AG09309 (cell line): ENCODE measurements around the gene NACA2.

Source experiments
- DNase-seq: peaks from one replicate; pipeline ENCODE4 v3.0.0-alpha.2; 2010; ENCODE audit warnings: low read depth
- H3K4me3 ChIP-seq: 2 replicates; pipeline ENCODE4 v1.5.1; 2011; ENCODE audit warnings: mild to moderate bottlenecking, low read depth, low read length, moderate library complexity; ENCODE audit not compliant: control insufficient read depth
- TF ChIP-seq, protein P1 (sequence below): IDR thresholded peaks from 2 replicates; pipeline ENCODE4 v1.5.1; 2011; ENCODE audit warnings: mild to moderate bottlenecking, low read depth, low read length, inconsistent platforms; ENCODE audit not compliant: insufficient read depth, control insufficient read depth; ENCODE audit errors: missing control alignments

The NACA2 gene

DNA sequence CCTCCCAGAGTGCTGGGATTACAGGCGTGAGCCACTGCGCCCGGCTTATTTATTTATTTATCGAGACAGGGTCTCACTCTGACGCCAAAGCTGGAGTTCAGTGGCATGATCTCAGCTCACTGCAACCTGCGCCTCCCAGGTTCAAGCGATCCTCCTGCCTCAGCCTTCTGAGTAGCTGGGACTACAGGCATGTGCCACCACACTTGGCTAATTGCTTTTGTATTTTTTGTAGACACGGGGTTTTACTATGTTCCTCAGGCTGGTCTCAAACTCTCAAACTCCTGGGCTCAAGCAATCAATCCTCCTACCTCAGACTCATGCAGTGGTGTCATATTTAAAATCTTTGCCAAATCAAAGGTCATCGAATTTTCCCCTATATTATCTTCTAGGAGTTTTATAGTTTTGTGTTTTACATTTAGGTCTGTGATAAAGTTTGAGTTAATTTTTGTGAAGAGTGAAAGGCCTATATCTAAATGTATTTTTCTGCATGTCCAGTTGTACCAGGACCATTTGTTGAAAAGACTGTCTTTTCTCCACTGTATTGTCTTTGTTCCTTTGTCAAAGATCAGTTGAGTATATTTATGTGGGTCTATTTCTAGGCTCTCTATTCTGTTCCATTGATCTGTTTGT is 47.1 kb downstream of the NACA2 start:
- TF ChIP-seq, protein P1, sequence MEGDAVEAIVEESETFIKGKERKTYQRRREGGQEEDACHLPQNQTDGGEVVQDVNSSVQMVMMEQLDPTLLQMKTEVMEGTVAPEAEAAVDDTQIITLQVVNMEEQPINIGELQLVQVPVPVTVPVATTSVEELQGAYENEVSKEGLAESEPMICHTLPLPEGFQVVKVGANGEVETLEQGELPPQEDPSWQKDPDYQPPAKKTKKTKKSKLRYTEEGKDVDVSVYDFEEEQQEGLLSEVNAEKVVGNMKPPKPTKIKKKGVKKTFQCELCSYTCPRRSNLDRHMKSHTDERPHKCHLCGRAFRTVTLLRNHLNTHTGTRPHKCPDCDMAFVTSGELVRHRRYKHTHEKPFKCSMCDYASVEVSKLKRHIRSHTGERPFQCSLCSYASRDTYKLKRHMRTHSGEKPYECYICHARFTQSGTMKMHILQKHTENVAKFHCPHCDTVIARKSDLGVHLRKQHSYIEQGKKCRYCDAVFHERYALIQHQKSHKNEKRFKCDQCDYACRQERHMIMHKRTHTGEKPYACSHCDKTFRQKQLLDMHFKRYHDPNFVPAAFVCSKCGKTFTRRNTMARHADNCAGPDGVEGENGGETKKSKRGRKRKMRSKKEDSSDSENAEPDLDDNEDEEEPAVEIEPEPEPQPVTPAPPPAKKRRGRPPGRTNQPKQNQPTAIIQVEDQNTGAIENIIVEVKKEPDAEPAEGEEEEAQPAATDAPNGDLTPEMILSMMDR = no peak
- DNase-seq = no peak
- H3K4me3 ChIP-seq = no peak overlapping the region

DNA sequence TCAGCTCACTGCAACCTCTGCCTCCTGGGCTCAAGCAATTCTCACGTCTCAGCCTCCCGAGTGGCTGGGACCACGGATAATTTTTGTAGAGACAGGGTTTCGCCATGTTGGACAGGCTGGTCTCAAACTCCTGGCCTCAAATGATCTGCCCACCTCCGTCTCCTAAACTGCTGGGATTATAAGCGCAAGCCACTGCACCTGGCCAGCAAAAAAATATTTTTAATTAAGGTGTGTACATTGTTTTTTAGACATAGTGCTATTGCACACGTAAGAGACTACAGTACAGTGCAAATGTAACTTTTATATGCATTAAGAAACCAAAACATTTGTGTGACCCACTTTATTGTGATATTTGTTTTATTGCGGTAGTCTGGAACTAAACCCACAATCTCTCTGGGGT is 49.0 kb downstream of the NACA2 start:
- no peak overlapping the region for H3K4me3 ChIP-seq
- DNase-seq = no peak
- TF ChIP-seq, protein P1 = no peak

DNA sequence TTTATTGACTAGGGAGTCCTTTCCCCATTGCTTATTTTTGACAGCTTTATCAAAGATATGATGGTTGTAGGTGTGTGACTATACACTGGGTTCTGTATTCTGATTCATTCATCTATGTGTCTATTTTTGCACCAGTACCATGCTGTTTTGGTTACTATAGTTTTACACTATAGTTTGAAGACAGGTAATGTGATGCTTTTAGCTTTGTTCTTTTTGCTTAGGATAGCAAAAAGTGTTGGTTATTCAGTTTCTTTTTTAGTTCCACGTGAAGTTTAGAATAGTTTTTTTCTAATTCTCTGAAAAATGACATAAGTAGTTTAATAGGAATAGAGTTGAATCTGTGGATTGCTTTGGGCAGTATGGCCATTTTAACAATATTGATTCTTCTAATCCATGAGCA is 50.1 kb downstream of the NACA2 start:
- H3K4me3 ChIP-seq = no peak overlapping the region
- TF ChIP-seq, protein P1 = no peak
- DNase-seq = no peak
